ENCODE measurements around the gene OLFM1.
"Not testable (repeated sequence)": the region's sequence is repeated elsewhere in the genome, so short reads cannot be mapped to it uniquely, and the experiment has no call there.

Gene OLFM1

DNA sequence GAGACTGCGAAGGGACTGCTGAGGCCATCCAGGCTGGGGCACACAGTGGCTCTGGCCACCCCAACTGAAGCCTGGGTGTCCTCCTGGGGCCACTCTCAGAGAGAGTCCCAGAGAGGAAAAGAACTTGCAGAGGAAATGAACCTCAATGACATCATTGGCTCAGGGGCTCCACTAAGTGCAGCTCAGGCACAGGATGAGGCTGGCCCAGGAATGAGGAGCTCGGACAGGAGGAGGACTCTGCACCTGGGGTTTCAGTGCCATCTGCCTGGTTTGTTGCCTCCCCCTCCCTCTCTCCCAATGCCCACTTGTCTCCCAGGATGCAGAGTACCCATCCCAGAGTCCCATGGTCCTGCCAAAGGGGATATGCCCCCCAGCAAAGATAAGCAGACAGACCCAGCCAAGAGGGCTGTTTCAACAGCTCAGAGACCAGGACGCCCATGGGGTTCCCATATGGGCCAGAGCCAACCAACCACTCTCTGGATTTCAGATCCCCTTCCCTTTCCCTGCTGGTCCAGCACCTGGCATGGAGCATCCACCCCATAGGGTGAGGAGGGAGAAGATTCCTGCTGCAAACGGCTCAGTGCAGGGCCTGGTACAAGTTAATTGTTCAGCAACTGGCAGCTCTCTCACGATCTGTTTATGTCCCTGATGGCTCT lies 26.9 kb upstream of the OLFM1 start:
- DNase-seq: no peak

GRCh38 chr9:135061441-135061840 lies 26.0 kb upstream of the OLFM1 start:
- no peak for DNase-seq

GRCh38 chr9:135062254-135062653 lies 25.2 kb upstream of the OLFM1 start:
- no peak for DNase-seq

DNA sequence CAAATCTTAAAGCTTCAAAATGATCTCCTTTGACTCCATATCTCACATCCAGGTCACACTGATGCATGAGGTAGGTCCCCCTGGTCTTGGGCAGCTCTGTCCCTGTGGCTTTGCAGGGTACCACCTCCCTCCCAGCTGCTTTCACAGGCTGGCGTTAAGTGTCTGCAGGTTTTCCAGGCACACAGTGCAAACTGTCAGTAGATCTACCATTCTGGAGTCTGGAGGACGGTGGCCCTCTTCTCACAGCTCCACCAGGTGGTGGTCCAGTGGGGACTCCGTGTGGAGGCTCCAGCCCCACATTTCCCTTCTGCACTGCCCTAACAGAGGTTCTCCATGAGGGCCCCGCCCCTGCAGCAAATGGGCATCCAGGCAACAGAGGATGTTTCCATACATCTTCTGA lies 24.0 kb upstream of the OLFM1 start:
- DNase-seq: not testable (repeated sequence)

DNA sequence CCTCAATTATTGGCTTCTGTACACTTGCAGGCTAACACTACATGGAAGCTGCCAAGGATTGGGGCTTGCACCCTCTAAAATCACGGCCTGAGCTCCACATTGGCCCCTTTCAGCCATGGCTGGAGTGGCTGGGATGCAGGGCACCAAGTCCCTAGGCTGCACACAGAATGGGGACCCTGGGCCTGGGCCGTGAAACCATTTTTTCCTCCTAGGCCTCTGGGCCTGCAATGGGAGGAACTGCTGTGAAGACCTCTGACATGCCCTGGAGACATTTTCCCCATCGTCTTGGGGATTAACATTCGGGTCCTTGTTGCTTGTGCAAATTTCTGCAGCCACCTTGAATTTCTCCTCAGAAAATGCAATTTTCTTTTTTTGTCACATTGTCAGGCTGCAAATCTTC lies 23.6 kb upstream of the OLFM1 start:
- DNase-seq: not testable (repeated sequence)

GRCh38 chr9:135065151-135065550 lies 22.3 kb upstream of the OLFM1 start:
- DNase-seq: no peak

GRCh38 chr9:135065804-135066203 lies 21.7 kb upstream of the OLFM1 start:
- no peak for DNase-seq

- DNase-seq: no peak
These were observed 21.2 kb upstream of the OLFM1 start for GRCh38 chr9:135066291-135066690.

DNA sequence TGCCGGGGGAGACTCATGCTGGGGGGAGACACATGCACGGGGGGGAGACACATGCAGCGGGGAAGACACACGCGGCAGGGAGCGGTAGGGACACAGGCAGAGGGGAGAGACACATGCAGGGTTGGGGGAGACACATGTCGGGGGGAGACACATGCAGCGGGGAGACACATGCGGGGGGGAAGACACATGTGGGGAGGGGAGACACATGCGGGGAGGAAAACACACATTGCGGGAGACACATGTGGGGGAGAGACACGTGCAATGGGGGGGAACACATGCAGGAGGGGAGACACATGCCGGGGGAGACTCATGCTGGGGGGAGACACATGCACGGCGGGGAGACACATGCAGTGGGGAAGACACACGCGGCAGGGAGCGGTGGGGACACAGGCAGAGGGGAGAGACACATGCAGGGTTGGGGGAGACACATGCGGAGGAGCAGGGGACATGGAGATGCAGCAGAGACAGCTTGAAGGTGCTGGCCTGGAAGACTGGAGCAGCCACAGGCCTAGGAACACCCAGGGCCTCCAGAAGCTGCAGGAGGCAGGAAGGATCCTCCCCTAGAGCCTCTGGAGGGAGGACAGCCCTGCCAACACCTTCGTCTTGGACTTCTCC lies 20.3 kb upstream of the OLFM1 start:
- no peak for DNase-seq

GRCh38 chr9:135068776-135069415 lies 18.6 kb upstream of the OLFM1 start:
- no peak for DNase-seq

- DNase-seq: no peak
These were observed 17.8 kb upstream of the OLFM1 start for GRCh38 chr9:135069558-135070197.

DNA sequence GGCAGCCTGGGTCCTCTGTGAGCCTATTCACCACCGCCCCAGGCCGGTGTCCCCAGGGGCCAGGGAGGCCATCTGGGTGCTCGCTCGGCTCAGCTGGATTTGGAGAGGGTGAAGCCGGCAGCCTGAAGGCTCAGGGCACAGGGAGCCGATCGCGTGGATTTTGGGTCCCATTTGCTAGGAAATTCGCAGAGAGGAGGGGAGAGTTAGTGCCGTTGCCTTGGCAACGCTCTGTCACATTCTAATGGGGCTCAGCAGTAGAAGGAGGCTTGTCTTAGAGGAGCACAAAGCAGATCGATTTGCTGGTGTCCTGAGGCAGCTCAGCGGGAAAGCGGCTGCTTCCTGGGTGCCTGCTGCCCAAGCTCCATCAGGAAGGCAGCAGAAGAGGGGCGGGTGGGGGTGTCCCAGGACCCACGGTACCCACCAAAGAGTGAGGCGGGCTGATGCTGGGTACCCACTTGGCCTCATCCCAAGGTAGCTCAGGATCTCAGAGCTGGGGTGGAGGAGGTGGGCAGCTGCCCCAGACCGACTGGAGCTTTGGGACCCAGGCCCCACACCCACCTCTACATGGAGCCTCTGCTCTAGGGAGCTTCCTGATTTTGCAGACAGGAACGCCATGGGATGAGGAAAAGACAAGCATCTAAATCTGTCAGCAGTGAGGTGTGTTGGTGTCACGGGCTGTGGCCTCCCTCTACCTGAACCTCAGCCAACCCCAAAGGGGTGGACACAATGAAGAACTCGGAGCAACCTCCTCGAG lies 17.1 kb upstream of the OLFM1 start:
- DNase-seq: peak in 1 of 3 experiments; percentile 14

DNA sequence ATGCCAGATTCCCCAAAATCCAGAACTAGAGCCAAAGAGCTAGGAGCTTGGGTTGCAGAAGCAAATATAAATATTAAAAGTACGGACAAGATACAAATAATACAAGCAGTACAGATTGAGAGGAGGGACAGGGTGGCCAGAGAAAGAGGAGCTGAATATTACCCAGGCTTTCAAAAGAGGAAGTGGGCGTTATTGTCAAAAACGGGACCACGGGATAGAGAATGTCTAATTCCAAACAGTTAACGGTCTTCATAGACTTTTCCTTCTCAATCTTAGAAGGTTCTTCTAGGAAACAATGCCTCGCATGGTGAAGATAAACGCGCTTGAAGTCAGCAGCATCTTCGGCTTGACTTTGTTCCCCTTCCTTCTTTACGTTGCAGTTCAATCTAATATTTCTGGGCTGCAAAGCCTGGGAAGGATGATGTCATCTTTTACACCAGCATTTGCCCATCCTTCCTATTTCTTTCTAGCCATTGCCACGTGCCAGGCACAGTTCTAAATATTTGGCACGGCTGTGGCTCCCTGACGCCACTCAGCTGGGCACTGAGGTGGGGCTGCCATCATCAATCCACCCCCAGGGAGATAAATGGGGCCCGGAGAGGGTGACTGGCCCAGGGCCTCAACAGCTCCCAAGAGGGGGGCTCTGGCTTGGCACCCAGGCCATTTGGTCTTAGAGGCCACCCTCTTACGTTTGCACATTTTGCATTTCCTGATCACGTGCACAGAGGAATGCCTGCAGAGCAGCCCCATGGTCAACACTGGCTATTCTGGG lies 16.3 kb upstream of the OLFM1 start:
- no peak for DNase-seq

- no peak for DNase-seq
These were observed 14.3 kb upstream of the OLFM1 start for GRCh38 chr9:135073081-135073740.

- no peak for DNase-seq
These were observed 13.6 kb upstream of the OLFM1 start for GRCh38 chr9:135073741-135074305.

- DNase-seq: no peak
These were observed 12.9 kb upstream of the OLFM1 start for GRCh38 chr9:135074354-135075233.

GRCh38 chr9:135075234-135076142 lies 12.0 kb upstream of the OLFM1 start:
- DNase-seq: peak in 1 of 3 experiments; percentile 6

DNA sequence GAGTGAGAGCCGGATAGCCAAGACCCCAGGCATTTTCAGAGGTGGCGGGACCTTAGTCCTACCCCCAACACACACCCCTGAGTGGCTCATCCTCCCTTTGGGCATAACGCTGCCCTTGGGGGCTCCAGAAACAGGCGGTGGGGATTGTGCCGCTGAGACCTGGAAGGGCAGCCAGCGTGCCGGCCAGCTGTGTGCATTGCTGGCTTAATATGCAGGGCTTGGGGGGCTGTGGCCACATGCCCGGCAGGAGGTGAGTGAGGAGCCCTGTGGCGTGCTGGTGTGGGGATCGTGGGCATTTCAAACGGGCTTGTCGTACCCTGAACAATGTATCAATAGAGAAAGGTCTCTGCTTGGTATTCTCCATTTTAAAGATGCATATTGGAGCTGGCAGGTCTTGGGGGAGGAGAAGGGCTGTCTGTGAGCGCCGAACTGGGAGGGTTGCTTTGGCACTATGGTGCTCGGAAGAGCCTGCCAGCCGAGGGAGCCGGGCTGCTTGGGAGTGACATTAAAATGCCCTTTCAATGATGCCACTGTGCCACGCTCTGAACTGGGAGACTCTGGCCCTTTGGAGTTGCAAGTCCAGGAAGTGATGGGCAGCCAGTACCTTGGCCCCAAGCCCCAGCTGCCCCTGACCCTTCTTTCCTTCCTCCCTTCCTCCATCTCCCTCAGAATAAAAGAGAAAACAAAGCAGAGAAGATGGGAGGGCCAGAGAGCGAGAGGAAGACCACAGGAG lies 11.2 kb upstream of the OLFM1 start:
- no peak for DNase-seq

Measured in NCI-H1417 (cell line).